GM19351 (cell line): ENCODE data around the gene C1orf232.

ENCODE experiments used
- ATAC-seq: cut with Tn5 transposase; IDR thresholded peaks from one replicate; pipeline ENCODE4 v1.9.1; 2021; ENCODE audit warnings: mild to moderate bottlenecking, moderate library complexity; ENCODE audit not compliant: unreplicated experiment

Gene C1orf232

GRCh38 chr1:26125382-26125781, 43.4 kb downstream of the C1orf232 start:
- no peak for ATAC-seq

- ATAC-seq: no peak
Measured at GRCh38 chr1:26124418-26125331, 44.1 kb downstream of the C1orf232 start.

GRCh38 chr1:26122988-26123973, 45.5 kb downstream of the C1orf232 start:
- ATAC-seq: no peak

- ATAC-seq: no peak
Measured at GRCh38 chr1:26121854-26122773, 46.6 kb downstream of the C1orf232 start.

- no peak for ATAC-seq
Measured at GRCh38 chr1:26119892-26120608, 48.7 kb downstream of the C1orf232 start.

- ATAC-seq: no peak
Measured at GRCh38 chr1:26114165-26114927, 54.4 kb downstream of the C1orf232 start.
